ENCODE data around the gene KLK13. TPM values are rescaled to one million over a fixed set of nuclear protein-coding genes. Genes with fewer than 3 reads are reported as not detected.

The KLK13 gene
- polyA plus RNA-seq, 1 of the 3 experiments (the other 2 are of a cell fraction) = not detected

- Histone ChIP-seq H2AFZ (ENCODE audit: low read depth) (no peak overlapping the region), H3K27ac (ENCODE audit: low read depth in 2 of 2, low read length in 1 of 2) (no peak overlapping the region), H3K4me3 (ENCODE audit: low read depth in 2 of 2, low read length in 1 of 2) (no peak overlapping the region), H3K9me2 (no peaks in the 10 kb centered on the region), H3K9me3 (no peaks in the 10 kb centered on the region), H3F3A (replicated peaks; ENCODE audit: insufficient read depth) (no peaks in the 10 kb centered on the region), H3K79me2 (ENCODE audit: insufficient read depth) (peaks cover 8% of the 10 kb centered on the region; the same call in 1 of the 2 replicates), H4K20me1 (ENCODE audit: insufficient read depth) (peaks cover 19% of the 10 kb centered on the region; the same call in 1 of the 2 replicates), H3K27me3 (ENCODE audit: insufficient read depth) (no peaks in the 10 kb centered on the region), H3K4me2 (no peak overlapping the region), H3K36me3 (replicated peaks in 1 of 2; ENCODE audit: control insufficient read depth in 1 of 2, insufficient read depth in 2 of 2, low read length in 1 of 2) (peaks cover 5 to 21% of the 10 kb centered on the region in 2 experiments), H3K4me1 (ENCODE audit: control insufficient read depth in 1 of 2, insufficient read depth in 2 of 2, low read depth in 1 of 2, low read length in 1 of 2) (no peaks in the 10 kb centered on the region; a peak in 1 of 4 replicates), H3K9ac (no peak overlapping the region)
- ChIA-PET CTCF (interaction anchor here (1.1 to 4.2 kb wide), 6 partner anchors 8 to 167 kb away, joined by 3 to 30 read pairs (median 8); partner anchors contain the start of gene KLK10), POLR2A (no interaction called here)
- WGBS (ENCODE audit: low lambda C conversion rate) = 20% methylated on average over 8 of the region's 8 CpGs
- peak; percentile 76 for DNase-seq
- TF ChIP-seq IRF3 (IDR thresholded peaks at IDR 0.05; ENCODE audit: low read depth, low read length) = no peak
- TF ChIP-seq TCF12 (IDR thresholded peaks at IDR 0.05) = no peak
- TF ChIP-seq USF2 (IDR thresholded peaks at IDR 0.05; ENCODE audit: borderline replicate concordance, low read depth, low read length) = no peak
- TF ChIP-seq TEAD4 (IDR thresholded peaks at IDR 0.05; ENCODE audit: borderline replicate concordance, insufficient read depth) = no peak
- TF ChIP-seq POLR2AphosphoS5 (IDR thresholded peaks at IDR 0.05; ENCODE audit: low read depth, low read length) = no peak
- no peak for TF ChIP-seq JUND (IDR thresholded peaks at IDR 0.05)
- TF ChIP-seq NFIC (IDR thresholded peaks at IDR 0.05; ENCODE audit: borderline replicate concordance) = no peak
- no peak for TF ChIP-seq PBX3 (IDR thresholded peaks at IDR 0.05)
- no peak for TF ChIP-seq SIN3A (IDR thresholded peaks at IDR 0.05; ENCODE audit: borderline replicate concordance, low read depth, low read length)
- no peak for TF ChIP-seq GABPA (IDR thresholded peaks at IDR 0.05; ENCODE audit: low read depth)
- no peak for TF ChIP-seq EP300 (IDR thresholded peaks at IDR 0.05; ENCODE audit: borderline replicate concordance in 1 of 2, low read depth in 1 of 2, low read length in 1 of 2)
- TF ChIP-seq RAD21 (IDR thresholded peaks at IDR 0.05; ENCODE audit: low read length) = 0 out of 2 replicates have a peak, but pooled peaks have one; percentile 6
- peak; percentile 64 for TF ChIP-seq CTCF (IDR thresholded peaks at IDR 0.05)
Measured at GRCh38 chr19:51097166-51097738, 32.4 kb upstream of the KLK13 start.

Measured in SK-N-SH (cell line).